ENCODE results near the gene DCAF4L1.

DCAF4L1 gene

GRCh38 chr4:41989994-41990364 lies 8.4 kb downstream of the DCAF4L1 start:
- no peak for DNase-seq (ENCODE audit: low read depth in 2 of 2, low spot score in 1 of 2)

GRCh38 chr4:41990365-41991111 lies 9.0 kb downstream of the DCAF4L1 start, which contains the start of gene SLC30A9:
Gene SLC30A9 (plus strand): TSS chr4:41990530. CDS start chr4:41990652, 122 bp downstream.
- DNase-seq (ENCODE audit: low read depth in 2 of 2, low spot score in 1 of 2) = peak; percentile 83 to 85

DNA sequence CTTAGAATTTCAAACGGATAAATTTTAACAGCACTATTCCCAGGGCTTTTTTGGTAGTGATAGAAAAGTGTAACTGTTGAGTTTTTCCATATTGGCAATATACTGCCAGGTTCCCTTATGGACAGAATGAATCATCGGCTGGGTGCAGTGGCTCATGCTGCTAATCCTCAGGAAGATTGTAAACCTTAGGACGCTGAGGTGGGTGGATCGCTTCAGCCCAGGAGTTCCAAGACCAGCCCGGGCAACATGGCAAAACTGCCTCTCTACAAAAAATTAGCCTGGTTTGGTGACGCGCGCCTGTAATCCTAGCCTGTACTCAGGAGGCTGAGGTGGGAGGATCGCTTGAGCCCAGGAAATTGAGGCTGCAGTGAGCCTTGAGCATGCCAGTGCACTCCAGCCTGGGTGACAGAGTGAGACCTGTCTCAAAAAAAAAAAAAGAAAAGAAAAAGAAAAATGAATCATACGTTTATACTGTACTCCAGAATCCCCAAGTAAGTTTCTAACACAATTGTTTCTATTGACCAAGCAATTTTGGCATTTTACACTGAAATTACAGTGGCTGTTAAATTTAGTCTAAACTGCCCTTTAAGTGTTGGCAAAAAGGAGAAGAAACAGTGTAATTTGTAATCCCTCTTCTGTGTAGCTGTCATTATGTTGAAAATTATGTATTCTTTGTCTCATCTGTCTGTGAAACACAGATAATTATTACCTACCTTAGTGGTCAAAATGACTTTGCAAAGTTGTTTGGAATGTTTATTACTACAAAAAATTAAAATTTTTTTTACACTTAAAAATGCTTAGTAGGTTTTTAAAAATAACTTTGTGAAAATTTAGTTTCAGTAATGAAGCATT lies 10.6 kb downstream of the DCAF4L1 start:
- DNase-seq (ENCODE audit: low read depth in 2 of 2, low spot score in 1 of 2) = no peak

DNA sequence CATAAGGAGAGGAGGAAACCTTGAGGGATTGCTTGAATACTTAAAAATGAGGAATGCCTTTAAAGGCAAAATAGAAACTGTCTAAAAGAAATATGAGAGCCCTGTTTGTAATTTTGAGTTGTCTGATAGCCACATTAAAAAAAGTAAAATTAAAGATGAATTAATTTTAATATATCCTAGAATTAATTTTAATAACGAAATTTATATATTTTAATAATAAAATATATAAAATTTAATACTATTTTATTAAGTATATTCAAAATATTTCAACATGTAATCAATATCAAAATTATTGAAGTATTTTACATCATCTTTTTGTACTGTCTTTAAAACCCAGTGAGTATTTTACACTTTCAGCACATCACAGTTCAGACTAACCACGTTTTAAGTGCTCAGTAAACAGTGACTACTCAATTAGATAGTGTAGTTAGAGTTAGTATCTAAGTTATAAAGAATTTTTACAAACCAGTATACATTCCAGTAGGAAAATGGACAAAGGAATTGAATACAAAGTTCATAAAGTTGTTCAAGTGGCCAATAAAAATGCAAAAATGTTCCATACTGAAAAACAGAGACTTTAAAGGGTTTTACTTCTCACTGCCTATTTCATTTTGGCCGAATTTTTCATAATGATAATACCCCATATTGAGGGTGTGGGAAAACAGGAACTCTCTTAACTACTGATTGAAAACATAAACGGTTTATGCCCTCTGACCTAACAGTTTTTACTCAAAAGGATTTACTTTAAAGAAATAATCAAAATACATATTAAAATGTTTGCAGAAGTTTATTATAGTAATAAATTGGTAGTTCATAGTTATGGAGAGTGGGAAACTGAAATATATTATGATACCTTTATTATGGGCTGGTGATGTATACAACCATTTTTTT lies 11.7 kb downstream of the DCAF4L1 start:
- DNase-seq (ENCODE audit: low read depth in 2 of 2, low spot score in 1 of 2) = no peak

DNA sequence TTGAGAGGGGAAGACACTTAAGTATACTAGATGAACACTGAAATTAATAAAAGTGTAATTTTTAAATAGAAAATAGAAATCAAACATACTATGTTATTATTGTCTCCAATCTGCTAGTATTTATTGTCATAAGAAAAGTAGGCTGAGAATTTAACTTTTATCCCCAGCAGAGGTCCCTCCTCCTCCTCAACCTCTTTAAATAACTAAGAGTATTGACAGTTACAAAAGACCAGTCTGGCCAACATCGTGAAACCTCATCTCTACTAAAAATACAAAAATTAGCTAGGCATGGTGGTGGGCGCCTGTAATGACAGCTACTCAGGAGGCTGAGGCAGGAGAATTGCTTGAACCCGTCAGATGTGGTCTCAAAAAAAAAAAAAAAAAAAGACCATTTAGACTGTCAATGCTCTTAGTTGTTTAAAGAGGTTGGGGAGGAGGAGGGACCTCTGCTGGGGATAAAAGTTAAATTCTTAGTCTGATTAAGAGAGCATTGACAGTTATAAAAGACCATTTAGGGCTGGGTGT lies 13.0 kb downstream of the DCAF4L1 start:
- DNase-seq (ENCODE audit: low read depth in 2 of 2, low spot score in 1 of 2) = no peak

DNA sequence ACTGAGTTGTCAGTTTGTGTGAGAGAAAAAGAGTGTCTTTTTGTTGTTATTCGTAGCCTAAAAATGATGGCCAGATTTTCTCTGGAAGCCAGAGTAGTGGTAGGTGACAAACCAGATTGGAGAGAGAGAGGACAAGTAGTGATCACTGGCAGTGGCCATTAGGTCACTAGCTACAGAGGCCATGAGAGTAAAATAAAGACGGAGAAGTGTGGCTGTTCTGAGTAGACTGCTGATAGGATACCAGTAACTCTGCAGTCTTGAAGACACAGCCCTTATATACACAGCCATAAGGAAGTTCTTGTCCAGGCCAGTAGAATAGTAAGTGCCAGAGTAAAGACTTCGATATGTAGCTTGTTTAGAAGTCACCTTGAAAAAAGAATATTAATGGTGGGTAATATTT lies 16.5 kb downstream of the DCAF4L1 start:
- DNase-seq (ENCODE audit: low read depth in 2 of 2, low spot score in 1 of 2) = no peak

GRCh38 chr4:41999321-41999720 lies 17.8 kb downstream of the DCAF4L1 start:
- no peak for DNase-seq (ENCODE audit: low read depth in 2 of 2, low spot score in 1 of 2)

DNA sequence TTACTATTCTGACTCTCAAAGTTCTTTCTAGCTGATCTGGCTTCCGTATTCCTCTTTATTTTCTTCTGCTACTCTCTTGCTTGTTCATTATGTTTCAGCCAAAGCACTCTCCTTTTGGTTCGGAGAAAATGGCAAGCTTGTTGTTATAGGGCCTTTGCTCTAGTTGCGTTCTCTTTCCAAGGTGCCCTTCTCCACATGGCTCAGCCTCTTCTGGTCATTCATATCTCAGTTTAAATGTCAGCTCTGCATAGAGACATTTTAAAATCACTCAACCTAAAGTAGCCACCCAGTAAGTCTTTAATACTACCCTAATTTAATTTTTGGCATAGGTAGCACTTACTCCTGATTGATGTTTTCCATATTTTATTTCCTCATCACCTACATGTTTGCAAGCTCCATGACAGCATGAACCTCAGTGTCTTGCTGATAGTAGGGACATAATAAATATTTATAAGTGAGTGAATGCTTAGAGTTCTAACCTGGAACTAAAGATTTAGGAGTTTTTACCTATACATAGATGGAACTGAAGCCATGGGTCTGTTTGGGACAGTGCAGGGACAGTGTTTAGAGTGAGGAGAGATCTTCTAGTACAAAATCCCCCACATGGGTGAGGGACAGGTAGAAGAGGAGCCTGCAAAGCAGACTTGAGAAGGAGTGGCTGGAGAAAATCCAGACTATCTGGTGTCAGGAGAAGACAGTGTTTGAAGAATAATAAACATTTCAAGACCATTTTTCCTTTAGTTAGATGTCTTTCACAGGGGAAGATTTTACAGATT lies 26.6 kb downstream of the DCAF4L1 start:
- DNase-seq (ENCODE audit: low read depth in 2 of 2, low spot score in 1 of 2) = no peak

- no peak for DNase-seq (ENCODE audit: low read depth in 2 of 2, low spot score in 1 of 2)
These were observed 33.9 kb downstream of the DCAF4L1 start for GRCh38 chr4:42015438-42015837.

DNA sequence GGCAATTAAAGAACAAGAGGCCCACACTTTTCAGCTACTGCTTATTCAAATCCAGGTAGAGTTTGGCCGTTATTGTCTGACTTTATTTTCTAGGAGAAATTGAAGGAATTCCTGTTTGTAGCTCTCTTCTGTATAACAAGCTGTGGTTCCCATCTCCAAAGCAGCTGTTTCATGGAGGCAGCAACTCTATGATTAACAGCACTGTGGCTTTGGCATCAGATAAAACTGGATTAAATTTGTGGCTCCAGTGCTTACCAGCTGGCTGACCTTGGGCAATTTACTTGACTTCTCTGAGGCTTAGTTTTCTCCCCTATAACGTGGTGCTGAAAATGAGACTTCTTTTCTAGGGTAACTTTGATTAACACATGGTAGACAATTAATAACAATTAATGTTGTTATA lies 36.9 kb downstream of the DCAF4L1 start:
- DNase-seq (ENCODE audit: low read depth in 2 of 2, low spot score in 1 of 2) = no peak

Data from stimulated activated CD8-positive, alpha-beta memory T cell treated with anti-CD3 and anti-CD28 coated beads, Interleukin-4, amount 100 ng/mL, for 4 hours (primary cell).